ENCODE data around the gene PDE11A.
A peak's percentile ranks its signal among the peaks of the same experiment; 100 is the strongest.

Gene PDE11A

GRCh38 chr2:177741866-177742265 lies 330.7 kb downstream of the PDE11A start:
- H3K4me2 ChIP-seq (ENCODE audit: low read length), result no peak overlapping the region
- no peak overlapping the region for H3K4me3 ChIP-seq (ENCODE audit: low read length)
- no peaks in the 10 kb centered on the region for H3K27me3 ChIP-seq (ENCODE audit: low read depth, low read length)
- no peaks in the 10 kb centered on the region for H3K36me3 ChIP-seq (replicated peaks; ENCODE audit: low read depth, low read length)
- no peak overlapping the region for H2AFZ ChIP-seq (ENCODE audit: low read depth, low read length)
- no peaks in the 10 kb centered on the region for H3K9me3 ChIP-seq (ENCODE audit: insufficient read depth, low read length)
- peaks cover 8% of the 10 kb centered on the region for H3K4me1 ChIP-seq (ENCODE audit: low read length)
- no peak overlapping the region for H3K27ac ChIP-seq (ENCODE audit: low read length)
- H4K20me1 ChIP-seq (ENCODE audit: insufficient read depth, low read length), result no peaks in the 10 kb centered on the region
- TF ChIP-seq EZH2phosphoT487 (IDR thresholded peaks at IDR 0.05; ENCODE audit: low read depth) (no peak), CTCF (IDR thresholded peaks at IDR 0.05; ENCODE audit: low read depth, low read length) (no peak)
- no peaks in the 10 kb centered on the region for H3K79me2 ChIP-seq (ENCODE audit: low read length)
- no peak overlapping the region for H3K9ac ChIP-seq (ENCODE audit: low read length)

DNA sequence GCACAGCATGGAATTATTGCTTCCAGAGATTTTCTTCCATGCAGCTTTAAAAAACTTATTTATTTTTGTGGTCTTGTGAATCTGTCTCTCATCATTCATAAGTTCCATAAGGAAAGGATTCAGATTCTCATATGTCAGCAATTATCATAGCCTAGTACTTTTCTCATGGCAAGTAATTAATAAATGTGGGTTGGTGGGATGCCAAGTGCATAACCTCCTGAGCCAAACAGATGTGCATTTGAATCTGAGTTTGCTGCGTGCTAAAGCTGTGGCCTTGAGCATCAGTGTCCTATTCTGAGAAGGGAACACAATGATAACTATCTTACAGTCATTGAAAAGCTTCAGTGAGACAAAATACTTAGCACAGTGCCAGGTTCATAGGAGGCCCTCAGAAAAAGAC lies 331.9 kb downstream of the PDE11A start:
- Histone ChIP-seq H3K4me3 (ENCODE audit: low read length) (no peak overlapping the region), H3K27ac (ENCODE audit: low read length) (no peak overlapping the region), H3K9ac (ENCODE audit: low read length) (no peak overlapping the region), H2AFZ (ENCODE audit: low read depth, low read length) (no peak overlapping the region), H3K4me2 (ENCODE audit: low read length) (no peak overlapping the region), H4K20me1 (ENCODE audit: insufficient read depth, low read length) (no peaks in the 10 kb centered on the region), H3K36me3 (replicated peaks; ENCODE audit: low read depth, low read length) (no peaks in the 10 kb centered on the region), H3K27me3 (ENCODE audit: low read depth, low read length) (no peaks in the 10 kb centered on the region), H3K79me2 (ENCODE audit: low read length) (no peaks in the 10 kb centered on the region), H3K9me3 (ENCODE audit: insufficient read depth, low read length) (no peaks in the 10 kb centered on the region), H3K4me1 (ENCODE audit: low read length) (peaks cover 8% of the 10 kb centered on the region)
- TF ChIP-seq CTCF (IDR thresholded peaks at IDR 0.05; ENCODE audit: low read depth, low read length) (no peak), EZH2phosphoT487 (IDR thresholded peaks at IDR 0.05; ENCODE audit: low read depth) (no peak)

- Histone ChIP-seq H3K27ac (ENCODE audit: low read length) (no peak overlapping the region), H3K9ac (ENCODE audit: low read length) (no peak overlapping the region), H3K27me3 (ENCODE audit: low read depth, low read length) (no peaks in the 10 kb centered on the region), H3K79me2 (ENCODE audit: low read length) (no peaks in the 10 kb centered on the region), H3K9me3 (ENCODE audit: insufficient read depth, low read length) (no peaks in the 10 kb centered on the region), H2AFZ (ENCODE audit: low read depth, low read length) (peak overlapping the region; percentile 26; the same call in 1 of the 2 replicates), H3K36me3 (replicated peaks; ENCODE audit: low read depth, low read length) (no peaks in the 10 kb centered on the region), H3K4me2 (ENCODE audit: low read length) (no peak overlapping the region), H3K4me3 (ENCODE audit: low read length) (no peak overlapping the region), H4K20me1 (ENCODE audit: insufficient read depth, low read length) (no peaks in the 10 kb centered on the region), H3K4me1 (ENCODE audit: low read length) (peaks cover 6% of the 10 kb centered on the region)
- TF ChIP-seq CTCF (IDR thresholded peaks at IDR 0.05; ENCODE audit: low read depth, low read length) (no peak), EZH2phosphoT487 (IDR thresholded peaks at IDR 0.05; ENCODE audit: low read depth) (no peak)
Observed at GRCh38 chr2:177738461-177739235, 333.9 kb downstream of the PDE11A start.

- Histone ChIP-seq H3K9ac (ENCODE audit: low read length) (no peak overlapping the region), H3K36me3 (replicated peaks; ENCODE audit: low read depth, low read length) (no peaks in the 10 kb centered on the region), H3K4me2 (ENCODE audit: low read length) (no peak overlapping the region), H3K9me3 (ENCODE audit: insufficient read depth, low read length) (no peaks in the 10 kb centered on the region), H3K27me3 (ENCODE audit: low read depth, low read length) (no peaks in the 10 kb centered on the region), H3K4me3 (ENCODE audit: low read length) (no peak overlapping the region), H3K4me1 (ENCODE audit: low read length) (no peaks in the 10 kb centered on the region), H2AFZ (ENCODE audit: low read depth, low read length) (no peak overlapping the region), H3K79me2 (ENCODE audit: low read length) (no peaks in the 10 kb centered on the region), H3K27ac (ENCODE audit: low read length) (no peak overlapping the region), H4K20me1 (ENCODE audit: insufficient read depth, low read length) (no peaks in the 10 kb centered on the region)
- TF ChIP-seq EZH2phosphoT487 (IDR thresholded peaks at IDR 0.05; ENCODE audit: low read depth), result no peak
- no peak for TF ChIP-seq CTCF (IDR thresholded peaks at IDR 0.05; ENCODE audit: low read depth, low read length)
Observed at GRCh38 chr2:177735318-177735803, 337.2 kb downstream of the PDE11A start.
